ENCODE measurements around the gene RALGAPA1. TPM values are rescaled to one million over a fixed set of nuclear protein-coding genes. Genes with fewer than 3 reads are reported as not detected.

Gene RALGAPA1
- total and polyA plus RNA-seq, 2 of the 13 experiments (the other 11 are each of a cell fraction or from before 2014, with no cell fraction given): 65.0 to 89.2 TPM

DNA sequence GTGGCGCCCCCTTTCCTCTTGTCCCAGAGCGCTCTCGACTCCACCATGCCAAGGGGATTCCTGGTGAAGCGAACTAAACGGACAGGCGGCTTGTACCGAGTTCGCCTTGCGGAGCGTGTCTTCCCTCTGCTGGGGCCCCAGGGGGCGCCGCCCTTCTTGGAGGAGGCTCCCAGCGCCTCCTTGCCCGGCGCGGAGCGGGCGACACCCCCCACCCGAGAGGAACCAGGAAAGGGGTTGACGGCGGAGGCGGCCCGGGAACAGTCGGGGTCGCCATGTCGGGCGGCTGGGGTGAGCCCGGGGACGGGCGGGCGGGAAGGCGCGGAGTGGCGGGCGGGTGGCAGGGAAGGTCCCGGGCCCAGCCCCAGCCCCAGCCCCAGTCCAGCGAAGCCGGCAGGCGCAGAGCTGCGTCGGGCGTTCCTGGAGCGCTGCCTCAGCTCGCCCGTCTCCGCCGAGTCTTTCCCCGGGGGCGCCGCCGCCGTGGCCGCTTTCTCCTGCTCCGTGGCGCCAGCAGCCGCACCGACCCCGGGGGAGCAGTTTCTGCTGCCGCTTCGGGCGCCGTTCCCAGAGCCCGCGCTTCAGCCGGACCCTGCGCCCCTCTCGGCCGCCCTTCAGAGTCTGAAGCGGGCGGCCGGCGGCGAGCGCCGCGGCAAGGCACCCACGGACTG is 274.8 kb downstream of the RALGAPA1 start (continued):
- TF ChIP-seq, protein P1, sequence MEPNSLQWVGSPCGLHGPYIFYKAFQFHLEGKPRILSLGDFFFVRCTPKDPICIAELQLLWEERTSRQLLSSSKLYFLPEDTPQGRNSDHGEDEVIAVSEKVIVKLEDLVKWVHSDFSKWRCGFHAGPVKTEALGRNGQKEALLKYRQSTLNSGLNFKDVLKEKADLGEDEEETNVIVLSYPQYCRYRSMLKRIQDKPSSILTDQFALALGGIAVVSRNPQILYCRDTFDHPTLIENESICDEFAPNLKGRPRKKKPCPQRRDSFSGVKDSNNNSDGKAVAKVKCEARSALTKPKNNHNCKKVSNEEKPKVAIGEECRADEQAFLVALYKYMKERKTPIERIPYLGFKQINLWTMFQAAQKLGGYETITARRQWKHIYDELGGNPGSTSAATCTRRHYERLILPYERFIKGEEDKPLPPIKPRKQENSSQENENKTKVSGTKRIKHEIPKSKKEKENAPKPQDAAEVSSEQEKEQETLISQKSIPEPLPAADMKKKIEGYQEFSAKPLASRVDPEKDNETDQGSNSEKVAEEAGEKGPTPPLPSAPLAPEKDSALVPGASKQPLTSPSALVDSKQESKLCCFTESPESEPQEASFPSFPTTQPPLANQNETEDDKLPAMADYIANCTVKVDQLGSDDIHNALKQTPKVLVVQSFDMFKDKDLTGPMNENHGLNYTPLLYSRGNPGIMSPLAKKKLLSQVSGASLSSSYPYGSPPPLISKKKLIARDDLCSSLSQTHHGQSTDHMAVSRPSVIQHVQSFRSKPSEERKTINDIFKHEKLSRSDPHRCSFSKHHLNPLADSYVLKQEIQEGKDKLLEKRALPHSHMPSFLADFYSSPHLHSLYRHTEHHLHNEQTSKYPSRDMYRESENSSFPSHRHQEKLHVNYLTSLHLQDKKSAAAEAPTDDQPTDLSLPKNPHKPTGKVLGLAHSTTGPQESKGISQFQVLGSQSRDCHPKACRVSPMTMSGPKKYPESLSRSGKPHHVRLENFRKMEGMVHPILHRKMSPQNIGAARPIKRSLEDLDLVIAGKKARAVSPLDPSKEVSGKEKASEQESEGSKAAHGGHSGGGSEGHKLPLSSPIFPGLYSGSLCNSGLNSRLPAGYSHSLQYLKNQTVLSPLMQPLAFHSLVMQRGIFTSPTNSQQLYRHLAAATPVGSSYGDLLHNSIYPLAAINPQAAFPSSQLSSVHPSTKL (CRISPR knock-in tag; IDR thresholded peaks at IDR 0.05): no peak
- TF ChIP-seq, protein P2, sequence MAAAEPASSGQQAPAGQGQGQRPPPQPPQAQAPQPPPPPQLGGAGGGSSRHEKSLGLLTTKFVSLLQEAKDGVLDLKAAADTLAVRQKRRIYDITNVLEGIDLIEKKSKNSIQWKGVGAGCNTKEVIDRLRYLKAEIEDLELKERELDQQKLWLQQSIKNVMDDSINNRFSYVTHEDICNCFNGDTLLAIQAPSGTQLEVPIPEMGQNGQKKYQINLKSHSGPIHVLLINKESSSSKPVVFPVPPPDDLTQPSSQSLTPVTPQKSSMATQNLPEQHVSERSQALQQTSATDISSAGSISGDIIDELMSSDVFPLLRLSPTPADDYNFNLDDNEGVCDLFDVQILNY (CRISPR knock-in tag; conservative IDR thresholded peaks at IDR 0.05): no peak
- TF ChIP-seq ZNF83 (CRISPR knock-in tag; IDR thresholded peaks at IDR 0.05; ENCODE audit: borderline replicate concordance): no peak
- TF ChIP-seq AHR (CRISPR knock-in tag; IDR thresholded peaks at IDR 0.05): no peak
- TF ChIP-seq, protein P3, sequence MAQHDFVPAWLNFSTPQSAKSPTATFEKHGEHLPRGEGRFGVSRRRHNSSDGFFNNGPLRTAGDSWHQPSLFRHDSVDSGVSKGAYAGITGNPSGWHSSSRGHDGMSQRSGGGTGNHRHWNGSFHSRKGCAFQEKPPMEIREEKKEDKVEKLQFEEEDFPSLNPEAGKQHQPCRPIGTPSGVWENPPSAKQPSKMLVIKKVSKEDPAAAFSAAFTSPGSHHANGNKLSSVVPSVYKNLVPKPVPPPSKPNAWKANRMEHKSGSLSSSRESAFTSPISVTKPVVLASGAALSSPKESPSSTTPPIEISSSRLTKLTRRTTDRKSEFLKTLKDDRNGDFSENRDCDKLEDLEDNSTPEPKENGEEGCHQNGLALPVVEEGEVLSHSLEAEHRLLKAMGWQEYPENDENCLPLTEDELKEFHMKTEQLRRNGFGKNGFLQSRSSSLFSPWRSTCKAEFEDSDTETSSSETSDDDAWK (CRISPR knock-in tag; IDR thresholded peaks at IDR 0.05): 0 out of 2 replicates have a peak, but pooled peaks have one; percentile 21
- no peak; the same call in 1 of the 2 replicates for TF ChIP-seq HOXA3 (CRISPR knock-in tag; IDR thresholded peaks at IDR 0.05)
- TF ChIP-seq, protein P4, sequence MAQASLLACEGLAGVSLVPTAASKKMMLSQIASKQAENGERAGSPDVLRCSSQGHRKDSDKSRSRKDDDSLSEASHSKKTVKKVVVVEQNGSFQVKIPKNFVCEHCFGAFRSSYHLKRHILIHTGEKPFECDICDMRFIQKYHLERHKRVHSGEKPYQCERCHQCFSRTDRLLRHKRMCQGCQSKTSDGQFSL (CRISPR knock-in tag; IDR thresholded peaks at IDR 0.05): peak; percentile 10; the same call in 1 of the 2 replicates
- TF ChIP-seq ZMAT3 (CRISPR knock-in tag; conservative IDR thresholded peaks at IDR 0.05): 0 out of 2 replicates have a peak, but pooled peaks have one; percentile 17
- TF ChIP-seq U2AF2 (IDR thresholded peaks at IDR 0.05; ENCODE audit: low read depth, low read length): no peak
- no peak for TF ChIP-seq GZF1 (CRISPR knock-in tag; IDR thresholded peaks at IDR 0.05)
- TF ChIP-seq, protein P5, sequence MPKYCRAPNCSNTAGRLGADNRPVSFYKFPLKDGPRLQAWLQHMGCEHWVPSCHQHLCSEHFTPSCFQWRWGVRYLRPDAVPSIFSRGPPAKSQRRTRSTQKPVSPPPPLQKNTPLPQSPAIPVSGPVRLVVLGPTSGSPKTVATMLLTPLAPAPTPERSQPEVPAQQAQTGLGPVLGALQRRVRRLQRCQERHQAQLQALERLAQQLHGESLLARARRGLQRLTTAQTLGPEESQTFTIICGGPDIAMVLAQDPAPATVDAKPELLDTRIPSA (CRISPR knock-in tag; IDR thresholded peaks at IDR 0.05; ENCODE audit: borderline replicate concordance): no peak; the same call in 1 of the 2 replicates
- TF ChIP-seq NFATC3 (CRISPR knock-in tag; IDR thresholded peaks at IDR 0.05): 0 out of 2 replicates have a peak, but pooled peaks have one; percentile 68
- TF ChIP-seq ATRX (CRISPR knock-in tag; IDR thresholded peaks at IDR 0.05; ENCODE audit: borderline replicate concordance): no peak
- TF ChIP-seq ZNF547 (CRISPR knock-in tag; IDR thresholded peaks at IDR 0.05): no peak
- 0 out of 2 replicates have a peak, but pooled peaks have one; percentile 1 for TF ChIP-seq ZNF790 (CRISPR knock-in tag; IDR thresholded peaks at IDR 0.05; ENCODE audit: borderline replicate concordance)
